ENCODE data around the gene UMOD. TPM values are rescaled to one million over a fixed set of nuclear protein-coding genes. Genes with fewer than 3 reads are reported as not detected.
"Not testable (repeated sequence)": the region's sequence is repeated elsewhere in the genome, so short reads cannot be mapped to it uniquely, and the experiment has no call there.

The UMOD gene
- total RNA-seq, 1 donor from 2014 or later = not detected

DNA sequence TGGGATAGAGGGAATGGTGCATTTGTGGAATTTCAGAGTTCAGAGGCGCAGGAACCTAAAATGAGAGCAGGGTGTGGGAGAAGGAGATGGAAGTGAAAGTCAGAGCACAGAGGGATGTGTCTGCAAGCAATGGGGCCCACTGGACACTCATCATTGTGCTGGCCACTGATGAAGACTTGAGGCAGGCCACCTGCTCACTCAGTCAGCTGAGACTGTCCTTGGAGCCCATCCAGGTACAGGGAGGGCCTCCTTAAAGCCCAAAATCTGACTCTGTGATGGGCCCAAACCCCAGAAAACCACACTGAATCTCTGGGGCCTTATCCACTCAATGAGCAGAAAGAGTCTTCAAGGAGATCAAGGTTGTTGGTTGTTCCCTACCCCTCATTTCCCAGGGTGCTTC lies 30.8 kb downstream of the UMOD start:
- no peak for DNase-seq (ENCODE audit: low read depth in 2 of 2)

- DNase-seq (ENCODE audit: low read depth in 2 of 2) = not testable (repeated sequence)
Measured at GRCh38 chr16:20321051-20321450, 31.5 kb downstream of the UMOD start.

DNA sequence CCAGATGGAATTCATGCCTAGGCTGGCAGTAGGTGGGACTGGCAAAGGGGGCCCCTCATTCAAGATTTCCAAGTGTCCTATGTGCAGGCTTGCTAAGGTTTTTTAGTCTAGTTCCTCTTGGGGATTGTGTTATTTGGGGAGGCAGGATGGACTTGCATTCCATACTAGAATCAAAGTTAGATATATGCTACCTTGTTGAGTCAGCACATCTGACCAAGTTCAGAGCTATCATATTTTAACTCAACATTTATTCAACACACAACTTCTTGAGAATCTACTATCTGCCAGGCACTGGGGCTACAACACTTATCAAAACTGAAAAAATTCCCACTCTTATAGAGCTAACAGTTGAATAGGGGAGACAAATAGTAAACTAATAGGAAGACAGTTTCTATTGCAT lies 31.9 kb downstream of the UMOD start:
- no peak for DNase-seq (ENCODE audit: low read depth in 2 of 2)

DNA sequence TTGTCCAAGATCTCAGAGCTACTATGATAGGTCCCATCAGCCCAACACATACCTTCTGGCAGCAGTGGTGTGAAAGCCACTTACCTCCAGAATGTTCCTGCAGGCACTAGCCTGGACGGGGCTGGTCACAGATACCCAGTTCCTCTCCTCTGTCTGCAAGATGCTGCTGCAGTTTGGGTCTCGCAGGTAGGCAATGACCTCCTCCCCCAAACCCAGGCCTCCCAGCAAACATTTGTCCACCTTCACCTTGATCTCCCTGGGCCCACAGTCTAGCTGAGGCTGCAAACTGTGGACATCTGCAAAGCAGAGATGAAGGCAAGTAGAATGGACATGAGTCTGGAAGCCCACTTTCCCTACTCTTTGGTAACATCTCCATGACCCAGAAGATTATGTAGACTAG lies 32.3 kb downstream of the UMOD start:
- no peak for DNase-seq (ENCODE audit: low read depth in 2 of 2)

DNA sequence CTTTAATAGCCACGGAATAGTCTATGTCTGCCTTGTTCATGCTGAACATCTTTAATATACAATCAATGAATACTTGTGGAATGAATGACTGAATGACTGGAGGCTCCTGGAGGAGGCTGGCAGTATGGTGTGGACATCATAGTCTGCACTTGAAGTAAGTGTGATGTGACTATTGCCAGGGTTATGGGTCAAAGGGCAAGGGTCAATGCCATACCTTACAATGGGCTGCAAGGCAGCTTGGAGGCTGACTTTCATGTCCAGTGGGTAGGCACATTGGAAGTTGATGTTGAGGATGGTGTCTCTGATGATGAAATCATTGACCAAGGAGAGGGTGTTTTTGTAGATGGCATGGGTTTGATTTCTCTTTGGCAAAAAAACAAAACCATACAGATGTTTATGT lies 33.1 kb downstream of the UMOD start:
- DNase-seq (ENCODE audit: low read depth in 2 of 2) = no peak

GRCh38 chr16:20318437-20318836 lies 34.1 kb downstream of the UMOD start:
- DNase-seq (ENCODE audit: low read depth in 2 of 2) = no peak

GRCh38 chr16:20318006-20318405 lies 34.5 kb downstream of the UMOD start:
- no peak for DNase-seq (ENCODE audit: low read depth in 2 of 2)

- no peak for DNase-seq (ENCODE audit: low read depth in 2 of 2)
Measured at GRCh38 chr16:20317117-20317516, 35.4 kb downstream of the UMOD start.

GRCh38 chr16:20316715-20317114 lies 35.8 kb downstream of the UMOD start:
- no peak for DNase-seq (ENCODE audit: low read depth in 2 of 2)

GRCh38 chr16:20315764-20316163 lies 36.8 kb downstream of the UMOD start:
- DNase-seq (ENCODE audit: low read depth in 2 of 2) = no peak

DNA sequence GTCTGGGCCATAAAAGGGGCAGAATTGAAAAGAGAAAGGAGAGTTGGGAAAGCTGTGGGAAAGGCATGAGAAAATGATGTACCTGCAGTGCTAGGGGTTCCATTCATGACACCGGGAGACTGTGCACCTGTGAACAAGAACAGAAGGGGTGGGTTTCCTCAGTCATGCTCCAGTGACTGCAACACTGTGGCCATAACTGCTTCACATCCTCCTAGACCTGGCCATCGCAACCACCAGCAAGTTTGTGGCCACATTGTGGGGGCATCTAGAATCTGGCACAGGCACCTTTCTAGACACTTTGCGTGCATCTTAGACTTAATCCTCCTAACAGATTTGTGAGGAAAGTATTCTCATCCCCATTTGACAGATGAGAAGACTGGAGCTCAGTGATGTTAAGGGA lies 37.9 kb downstream of the UMOD start:
- DNase-seq (ENCODE audit: low read depth in 2 of 2) = no peak

DNA sequence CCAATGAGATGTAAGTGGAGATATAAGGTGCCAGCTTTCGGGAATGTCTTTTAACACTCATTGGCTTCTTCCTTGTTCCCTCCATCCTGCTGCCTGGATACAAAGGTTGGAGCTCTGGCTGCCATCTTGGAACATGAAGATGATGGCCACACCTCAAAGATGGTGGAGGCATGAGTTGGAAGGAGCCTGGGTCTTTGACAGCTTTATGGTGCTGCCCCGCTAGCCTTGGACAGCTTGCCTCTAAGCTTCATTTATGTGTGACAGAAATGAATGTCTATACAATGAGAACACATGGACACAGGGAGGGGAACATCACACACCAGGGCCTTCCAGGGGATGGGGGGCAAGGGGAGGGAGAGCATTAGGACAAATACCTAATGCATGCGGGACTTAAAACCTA lies 38.8 kb downstream of the UMOD start:
- DNase-seq (ENCODE audit: low read depth in 2 of 2) = no peak

DNA sequence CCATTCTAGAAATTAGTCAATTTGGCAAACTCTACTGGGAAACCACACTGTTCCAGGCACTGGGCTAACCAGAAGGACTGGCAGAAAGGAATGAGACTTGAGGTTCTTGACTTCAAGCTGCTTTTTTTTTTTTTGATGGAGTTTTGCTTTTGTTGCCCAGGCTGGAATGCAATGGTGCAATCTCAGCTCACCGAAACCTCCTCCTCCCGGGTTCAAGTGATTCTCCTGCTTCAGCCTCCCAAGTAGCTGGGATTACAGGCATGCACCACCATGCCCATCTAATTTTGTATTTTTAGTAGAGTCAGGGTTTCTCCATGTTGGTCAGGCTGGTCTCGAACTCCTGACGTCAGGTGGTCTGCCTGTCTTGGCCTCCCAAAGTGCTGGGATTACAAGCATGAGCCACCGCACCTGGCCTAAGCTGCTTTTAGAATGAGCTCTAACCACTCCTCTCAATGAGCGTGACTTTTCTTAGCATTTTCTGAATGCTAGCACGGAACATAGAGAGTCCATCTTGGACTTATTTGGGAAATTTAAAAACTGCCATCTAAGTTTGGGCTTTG lies 39.9 kb downstream of the UMOD start:
- not testable (repeated sequence) for DNase-seq (ENCODE audit: low read depth in 2 of 2)

DNA sequence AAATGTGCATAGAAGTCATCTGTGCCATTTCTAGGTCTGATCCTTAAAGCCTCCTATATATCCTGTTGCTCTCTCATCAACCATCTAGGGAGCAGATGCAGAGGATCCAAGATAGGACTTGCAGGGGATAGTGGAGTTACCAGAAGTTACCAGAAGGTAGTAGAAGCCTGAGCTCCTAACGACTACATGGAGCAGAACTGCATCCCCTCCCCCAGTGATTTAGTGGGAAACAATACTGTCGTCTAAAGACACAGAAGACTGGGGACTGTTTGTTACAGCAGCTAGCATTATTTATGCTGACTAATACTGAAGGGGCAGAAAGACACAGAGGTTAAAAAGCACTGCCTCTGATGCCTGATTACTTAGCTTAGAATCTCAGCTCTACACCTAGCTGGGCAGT lies 41.0 kb downstream of the UMOD start:
- DNase-seq (ENCODE audit: low read depth in 2 of 2) = no peak

- no peak for DNase-seq (ENCODE audit: low read depth in 2 of 2)
Measured at GRCh38 chr16:20310421-20311395, 41.8 kb downstream of the UMOD start.

DNA sequence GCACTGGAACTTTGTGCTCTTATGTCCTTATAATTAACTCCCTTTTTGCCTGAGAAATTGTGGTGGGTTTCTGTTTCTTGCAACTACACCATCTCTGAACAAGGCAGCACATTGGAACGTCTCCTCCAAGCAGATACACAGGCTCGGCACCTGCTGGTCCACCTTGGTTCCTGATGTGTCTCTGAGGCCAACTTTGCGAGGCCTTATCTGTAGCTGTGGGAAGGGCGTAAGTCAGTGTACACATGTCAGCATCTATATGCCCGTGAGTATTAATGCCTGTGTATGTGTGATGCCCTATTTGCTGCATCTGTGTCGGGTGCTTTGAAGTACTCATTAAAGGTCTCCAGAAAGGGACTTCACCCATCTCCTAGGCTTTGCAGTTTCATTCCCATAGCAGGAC lies 42.7 kb downstream of the UMOD start:
- DNase-seq (ENCODE audit: low read depth in 2 of 2) = no peak

DNA sequence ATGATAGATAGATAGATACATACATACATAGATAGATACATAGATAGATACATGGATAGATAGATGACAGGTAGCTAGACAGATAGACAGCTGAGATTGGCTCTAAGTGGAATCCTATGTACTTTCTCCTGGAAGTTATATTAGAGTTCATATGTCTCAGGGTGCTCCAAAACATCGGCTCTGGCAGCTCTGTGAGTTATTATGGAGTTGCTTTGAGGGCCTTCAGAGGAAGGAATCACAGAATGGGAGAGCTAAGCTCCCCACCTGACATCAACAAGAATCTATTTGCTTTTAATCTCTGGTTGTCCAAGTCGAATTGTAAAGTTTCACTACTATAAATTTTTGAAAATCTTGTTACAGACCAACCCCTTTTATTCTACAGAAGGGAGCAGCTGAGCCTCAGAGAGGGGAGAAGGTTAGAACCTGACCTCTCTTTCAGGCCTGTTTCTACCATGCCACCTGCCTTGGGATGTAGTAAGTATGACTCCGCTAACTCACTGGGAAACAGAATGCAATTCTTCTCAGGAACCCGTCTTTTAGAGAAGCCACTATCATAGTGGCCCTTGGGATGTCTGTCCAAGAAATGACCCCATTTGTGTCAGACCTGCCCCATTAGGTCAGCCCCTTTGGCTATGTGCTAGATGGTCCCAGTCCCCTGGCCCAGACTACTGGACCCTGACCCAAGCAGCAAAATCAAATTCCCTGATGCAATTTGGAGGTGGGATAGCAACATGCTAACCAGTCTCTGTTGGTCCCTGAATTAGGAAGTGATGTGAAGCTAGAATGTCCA lies 43.5 kb downstream of the UMOD start:
- no peak for DNase-seq (ENCODE audit: low read depth in 2 of 2)

GRCh38 chr16:20308266-20308665 lies 44.2 kb downstream of the UMOD start:
- no peak for DNase-seq (ENCODE audit: low read depth in 2 of 2)

GRCh38 chr16:20307791-20308190 lies 44.7 kb downstream of the UMOD start:
- no peak for DNase-seq (ENCODE audit: low read depth in 2 of 2)

DNA sequence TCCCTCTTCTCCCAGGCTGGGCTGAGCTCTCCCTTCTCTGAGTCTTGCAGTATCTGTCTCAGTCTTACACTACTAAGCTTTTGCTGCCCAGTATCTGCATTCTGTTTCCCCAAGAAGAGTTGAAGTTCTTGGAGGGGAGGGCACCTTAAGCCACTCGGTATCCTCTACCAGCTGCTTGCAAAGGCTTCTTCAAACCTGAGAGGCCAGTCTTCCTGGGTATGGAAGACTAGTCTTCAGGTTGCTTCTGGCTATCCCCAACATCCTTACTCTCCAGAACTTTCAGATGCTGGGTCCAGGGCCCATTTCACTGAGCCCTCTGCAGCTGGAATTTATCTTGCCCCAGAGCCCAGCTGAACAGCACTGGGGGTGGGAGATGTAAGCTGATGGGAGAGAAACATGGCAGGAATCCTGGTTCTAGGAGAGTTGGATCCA lies 45.3 kb downstream of the UMOD start:
- DNase-seq (ENCODE audit: low read depth in 2 of 2) = no peak

DNA sequence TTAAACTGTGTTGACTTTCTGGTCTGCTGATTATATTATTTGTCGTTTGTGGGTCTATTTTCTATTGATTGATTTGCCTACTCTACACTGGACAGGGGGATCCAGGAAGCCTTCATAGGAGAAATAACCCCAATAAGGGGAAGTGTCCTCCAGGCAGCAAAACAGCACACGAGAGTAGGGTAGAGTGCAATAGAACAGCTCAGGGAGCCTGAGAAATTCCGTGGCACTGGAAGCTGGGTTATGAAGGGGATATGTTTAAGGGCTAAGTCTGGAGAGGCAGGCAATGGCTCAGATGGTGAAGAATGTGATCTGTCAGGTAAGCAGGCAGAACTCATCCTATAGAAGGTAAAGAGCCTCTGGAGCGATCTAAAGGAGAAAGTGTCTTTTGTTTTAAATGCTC lies 46.1 kb downstream of the UMOD start:
- DNase-seq (ENCODE audit: low read depth in 2 of 2) = no peak

- no peak for DNase-seq (ENCODE audit: low read depth in 2 of 2)
Measured at GRCh38 chr16:20303012-20303411, 49.5 kb downstream of the UMOD start.
